ENCODE results near the gene NDUFS4.
"Not testable (repeated sequence)": the region's sequence is repeated elsewhere in the genome, so short reads cannot be mapped to it uniquely, and the experiment has no call there.

The NDUFS4 gene

GRCh38 chr5:53649352-53649751 lies 88.9 kb downstream of the NDUFS4 start:
- no peaks in the 10 kb centered on the region for H3K36me3 ChIP-seq (ENCODE audit: insufficient read depth, low read length)
- peaks cover 16% of the 10 kb centered on the region; the same call in 1 of the 2 replicates for H3K4me1 ChIP-seq (ENCODE audit: insufficient read depth, low read length)
- no peak overlapping the region for H3K9ac ChIP-seq (ENCODE audit: low read depth, low read length)
- peaks cover 4% of the 10 kb centered on the region; the same call in 1 of the 2 replicates for H3K9me3 ChIP-seq (ENCODE audit: control insufficient read depth, insufficient read depth, low read length)

GRCh38 chr5:53660573-53660972 lies 100.1 kb downstream of the NDUFS4 start:
- not testable (repeated sequence) for H3K9ac ChIP-seq (ENCODE audit: low read depth, low read length); H3K36me3 ChIP-seq (ENCODE audit: insufficient read depth, low read length); H3K4me1 ChIP-seq (ENCODE audit: insufficient read depth, low read length); H3K9me3 ChIP-seq (ENCODE audit: control insufficient read depth, insufficient read depth, low read length)

- H3K36me3 ChIP-seq (ENCODE audit: insufficient read depth, low read length); H3K9ac ChIP-seq (ENCODE audit: low read depth, low read length); H3K9me3 ChIP-seq (ENCODE audit: control insufficient read depth, insufficient read depth, low read length); H3K4me1 ChIP-seq (ENCODE audit: insufficient read depth, low read length): not testable (repeated sequence)
These were observed 104.9 kb downstream of the NDUFS4 start for GRCh38 chr5:53665313-53665712.

GRCh38 chr5:53667621-53668020 lies 107.2 kb downstream of the NDUFS4 start:
- Histone ChIP-seq H3K36me3 (ENCODE audit: insufficient read depth, low read length) (peaks cover 4% of the 10 kb centered on the region; the same call in 1 of the 2 replicates), H3K9me3 (ENCODE audit: control insufficient read depth, insufficient read depth, low read length) (peaks cover 4% of the 10 kb centered on the region), H3K4me1 (ENCODE audit: insufficient read depth, low read length) (peaks cover 16% of the 10 kb centered on the region), H3K9ac (ENCODE audit: low read depth, low read length) (no peak overlapping the region)

- Histone ChIP-seq H3K4me1 (ENCODE audit: insufficient read depth, low read length) (peaks cover 16% of the 10 kb centered on the region), H3K9me3 (ENCODE audit: control insufficient read depth, insufficient read depth, low read length) (no peaks in the 10 kb centered on the region), H3K36me3 (ENCODE audit: insufficient read depth, low read length) (0 out of 2 replicates have a peak, but pooled peaks cover 4% of the 10 kb centered on the region), H3K9ac (ENCODE audit: low read depth, low read length) (no peak overlapping the region)
These were observed 111.0 kb downstream of the NDUFS4 start for GRCh38 chr5:53671447-53671846.

- Histone ChIP-seq H3K9me3 (ENCODE audit: control insufficient read depth, insufficient read depth, low read length) (no peaks in the 10 kb centered on the region), H3K9ac (ENCODE audit: low read depth, low read length) (no peak overlapping the region), H3K4me1 (ENCODE audit: insufficient read depth, low read length) (peaks cover 16% of the 10 kb centered on the region), H3K36me3 (ENCODE audit: insufficient read depth, low read length) (no peaks in the 10 kb centered on the region)
These were observed 113.7 kb downstream of the NDUFS4 start for GRCh38 chr5:53674121-53674520.

GRCh38 chr5:53677632-53678031 lies 117.2 kb downstream of the NDUFS4 start:
- Histone ChIP-seq H3K9ac (ENCODE audit: low read depth, low read length) (no peak overlapping the region), H3K9me3 (ENCODE audit: control insufficient read depth, insufficient read depth, low read length) (no peaks in the 10 kb centered on the region), H3K36me3 (ENCODE audit: insufficient read depth, low read length) (no peaks in the 10 kb centered on the region), H3K4me1 (ENCODE audit: insufficient read depth, low read length) (no peaks in the 10 kb centered on the region; the same call in 1 of the 2 replicates)

GRCh38 chr5:53678981-53679660 lies 118.7 kb downstream of the NDUFS4 start:
- Histone ChIP-seq H3K36me3 (ENCODE audit: insufficient read depth, low read length) (no peaks in the 10 kb centered on the region), H3K4me1 (ENCODE audit: insufficient read depth, low read length) (no peaks in the 10 kb centered on the region), H3K9ac (ENCODE audit: low read depth, low read length) (no peak overlapping the region), H3K9me3 (ENCODE audit: control insufficient read depth, insufficient read depth, low read length) (no peaks in the 10 kb centered on the region)

- H3K9ac ChIP-seq (ENCODE audit: low read depth, low read length): no peak overlapping the region
- H3K9me3 ChIP-seq (ENCODE audit: control insufficient read depth, insufficient read depth, low read length): no peaks in the 10 kb centered on the region; the same call in 1 of the 2 replicates
- no peaks in the 10 kb centered on the region for H3K4me1 ChIP-seq (ENCODE audit: insufficient read depth, low read length)
- no peaks in the 10 kb centered on the region for H3K36me3 ChIP-seq (ENCODE audit: insufficient read depth, low read length)
These were observed 120.6 kb downstream of the NDUFS4 start for GRCh38 chr5:53681079-53681478.

GRCh38 chr5:53691014-53691413 lies 130.6 kb downstream of the NDUFS4 start:
- Histone ChIP-seq H3K9ac (ENCODE audit: low read depth, low read length) (no peak overlapping the region), H3K9me3 (ENCODE audit: control insufficient read depth, insufficient read depth, low read length) (peaks cover 5% of the 10 kb centered on the region; the same call in 1 of the 2 replicates), H3K4me1 (ENCODE audit: insufficient read depth, low read length) (no peaks in the 10 kb centered on the region), H3K36me3 (ENCODE audit: insufficient read depth, low read length) (no peaks in the 10 kb centered on the region)

- Histone ChIP-seq H3K36me3 (ENCODE audit: insufficient read depth, low read length) (no peaks in the 10 kb centered on the region), H3K4me1 (ENCODE audit: insufficient read depth, low read length) (no peaks in the 10 kb centered on the region), H3K9me3 (ENCODE audit: control insufficient read depth, insufficient read depth, low read length) (peaks cover 8% of the 10 kb centered on the region; the same call in 1 of the 2 replicates)
These were observed 134.1 kb downstream of the NDUFS4 start for GRCh38 chr5:53694520-53695022.

GRCh38 chr5:53710405-53710804 lies 150.0 kb downstream of the NDUFS4 start:
- H3K9ac ChIP-seq (ENCODE audit: low read depth, low read length); H3K4me1 ChIP-seq (ENCODE audit: insufficient read depth, low read length); H3K9me3 ChIP-seq (ENCODE audit: control insufficient read depth, insufficient read depth, low read length); H3K36me3 ChIP-seq (ENCODE audit: insufficient read depth, low read length): not testable (repeated sequence)

More at GRCh38 chr5:53694520-53695022, 134.1 kb downstream of the NDUFS4 start:
- no peak overlapping the region for H3K9ac ChIP-seq (ENCODE audit: low read depth, low read length)

GRCh38 chr5:53712327-53712726 lies 151.9 kb downstream of the NDUFS4 start:
- Histone ChIP-seq H3K9ac (ENCODE audit: low read depth, low read length) (no peak overlapping the region), H3K36me3 (ENCODE audit: insufficient read depth, low read length) (no peaks in the 10 kb centered on the region), H3K9me3 (ENCODE audit: control insufficient read depth, insufficient read depth, low read length) (no peaks in the 10 kb centered on the region), H3K4me1 (ENCODE audit: insufficient read depth, low read length) (no peaks in the 10 kb centered on the region)

- Histone ChIP-seq H3K9me3 (ENCODE audit: control insufficient read depth, insufficient read depth, low read length) (no peaks in the 10 kb centered on the region), H3K36me3 (ENCODE audit: insufficient read depth, low read length) (no peaks in the 10 kb centered on the region), H3K9ac (ENCODE audit: low read depth, low read length) (no peak overlapping the region), H3K4me1 (ENCODE audit: insufficient read depth, low read length) (no peaks in the 10 kb centered on the region)
These were observed 153.7 kb downstream of the NDUFS4 start for GRCh38 chr5:53713978-53714666.

GRCh38 chr5:53714667-53715010 lies 154.2 kb downstream of the NDUFS4 start:
- H3K9me3 ChIP-seq (ENCODE audit: control insufficient read depth, insufficient read depth, low read length): no peaks in the 10 kb centered on the region
- H3K9ac ChIP-seq (ENCODE audit: low read depth, low read length): no peak overlapping the region
- no peaks in the 10 kb centered on the region for H3K4me1 ChIP-seq (ENCODE audit: insufficient read depth, low read length)
- no peaks in the 10 kb centered on the region for H3K36me3 ChIP-seq (ENCODE audit: insufficient read depth, low read length)

Data from ES-I3 (cell line).